ENCODE results near the gene NDUFA3.

The NDUFA3 gene

DNA sequence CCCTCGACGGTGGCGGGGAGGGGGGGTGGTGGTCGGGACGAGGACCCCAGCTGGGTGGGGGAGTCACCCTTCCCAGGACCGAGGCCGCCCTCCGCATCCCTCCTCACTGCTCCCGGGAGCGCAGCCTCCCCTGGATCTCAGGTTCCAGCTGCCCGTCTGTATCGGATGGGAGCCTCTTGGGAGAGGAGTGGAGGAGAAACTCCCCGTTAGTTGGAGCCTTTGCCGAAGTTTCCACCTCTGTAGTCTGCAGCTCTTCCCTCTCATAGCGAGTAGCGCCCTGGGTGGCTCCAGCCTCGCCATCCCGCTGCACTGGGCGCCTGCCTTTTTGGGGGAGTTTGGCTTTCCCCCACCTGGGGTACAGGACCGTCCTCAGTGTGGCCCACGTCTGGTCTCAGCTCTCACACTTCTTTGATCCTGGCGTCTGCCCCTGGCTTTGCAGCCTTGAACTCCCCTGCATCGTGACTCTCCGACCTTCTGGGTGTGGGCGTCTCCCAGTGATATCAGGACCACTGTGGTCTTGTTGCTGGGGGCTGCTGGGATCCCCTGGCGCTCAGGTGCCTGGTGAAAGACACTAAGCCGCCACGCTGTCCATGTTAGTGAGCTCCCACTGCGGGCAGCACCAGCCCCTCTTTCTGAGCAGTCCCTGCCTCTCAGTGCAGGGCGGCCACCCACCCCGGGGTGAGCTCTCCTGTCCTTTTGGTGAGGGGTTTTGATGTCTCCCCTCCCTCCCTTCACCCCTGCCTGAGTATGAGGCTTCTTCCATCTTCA is 36.0 kb downstream of the NDUFA3 start:
- peaks cover 2% of the 10 kb centered on the region for H3K4me1 ChIP-seq
- peaks cover 46% of the 10 kb centered on the region for H3K36me3 ChIP-seq (replicated peaks)
- no peaks in the 10 kb centered on the region for H3K27me3 ChIP-seq (ENCODE audit: low read depth)
- no peaks in the 10 kb centered on the region for H3K9me3 ChIP-seq
- no peak for DNase-seq (ENCODE audit: low spot score in 2 of 2)
- H3K4me3 ChIP-seq: peak overlapping the region; percentile 96
- in situ Hi-C loops (cut with MboI; ENCODE audit: low sequenced_read_pairs): no loop called here

GRCh38 chr19:54141356-54141755 is 38.7 kb downstream of the NDUFA3 start:
- Histone ChIP-seq H3K9me3 (no peaks in the 10 kb centered on the region), H3K4me3 (no peak overlapping the region), H3K27me3 (ENCODE audit: low read depth) (no peaks in the 10 kb centered on the region), H3K36me3 (replicated peaks) (peaks cover 72% of the 10 kb centered on the region), H3K4me1 (peaks cover under 1% of the 10 kb centered on the region; the same call in 1 of the 2 replicates)
- DNase-seq (ENCODE audit: low spot score in 2 of 2): no peak
- in situ Hi-C loops (cut with MboI; ENCODE audit: low sequenced_read_pairs): no loop called here

GRCh38 chr19:54142166-54142780 is 39.6 kb downstream of the NDUFA3 start:
- Histone ChIP-seq H3K9me3 (no peaks in the 10 kb centered on the region), H3K4me3 (no peak overlapping the region), H3K36me3 (replicated peaks) (peaks cover 82% of the 10 kb centered on the region), H3K27me3 (ENCODE audit: low read depth) (no peaks in the 10 kb centered on the region), H3K4me1 (no peaks in the 10 kb centered on the region)
- in situ Hi-C loops (cut with MboI; ENCODE audit: low sequenced_read_pairs): no loop called here
- DNase-seq (ENCODE audit: low spot score in 2 of 2): no peak

GRCh38 chr19:54145541-54146158 is 43.0 kb downstream of the NDUFA3 start:
- Histone ChIP-seq H3K27me3 (ENCODE audit: low read depth) (no peaks in the 10 kb centered on the region), H3K9me3 (no peaks in the 10 kb centered on the region), H3K36me3 (replicated peaks) (peaks cover 91% of the 10 kb centered on the region), H3K4me3 (no peak overlapping the region), H3K4me1 (no peaks in the 10 kb centered on the region)
- DNase-seq (ENCODE audit: low spot score in 2 of 2): no peak
- in situ Hi-C loops (cut with MboI; ENCODE audit: low sequenced_read_pairs): no loop called here

DNA sequence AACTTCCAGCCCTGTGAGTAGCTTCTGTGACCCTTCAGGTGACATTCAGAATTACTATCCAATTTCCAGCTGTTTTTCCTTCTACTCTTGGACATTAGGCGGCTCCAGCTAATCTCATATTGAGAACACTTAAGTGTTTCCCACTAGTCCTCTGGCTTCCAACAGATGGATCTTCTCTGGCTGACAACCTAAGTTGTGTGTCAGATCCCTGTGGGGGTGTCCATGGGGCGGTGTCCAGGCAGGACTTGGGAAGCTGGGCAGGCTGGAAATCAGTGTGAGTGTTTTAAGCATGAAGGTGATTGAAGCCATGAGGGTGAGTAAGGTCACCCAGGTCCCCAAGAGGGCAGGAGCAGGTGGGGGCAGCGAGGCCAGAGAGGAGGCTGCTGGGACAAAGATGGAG is 45.0 kb downstream of the NDUFA3 start:
- peaks cover 94% of the 10 kb centered on the region for H3K36me3 ChIP-seq (replicated peaks)
- no peaks in the 10 kb centered on the region for H3K4me1 ChIP-seq
- no peaks in the 10 kb centered on the region for H3K9me3 ChIP-seq
- no peaks in the 10 kb centered on the region for H3K27me3 ChIP-seq (ENCODE audit: low read depth)
- in situ Hi-C loops (cut with MboI; ENCODE audit: low sequenced_read_pairs): no loop called here
- no peak for DNase-seq (ENCODE audit: low spot score in 2 of 2)
- H3K4me3 ChIP-seq: no peak overlapping the region

DNA sequence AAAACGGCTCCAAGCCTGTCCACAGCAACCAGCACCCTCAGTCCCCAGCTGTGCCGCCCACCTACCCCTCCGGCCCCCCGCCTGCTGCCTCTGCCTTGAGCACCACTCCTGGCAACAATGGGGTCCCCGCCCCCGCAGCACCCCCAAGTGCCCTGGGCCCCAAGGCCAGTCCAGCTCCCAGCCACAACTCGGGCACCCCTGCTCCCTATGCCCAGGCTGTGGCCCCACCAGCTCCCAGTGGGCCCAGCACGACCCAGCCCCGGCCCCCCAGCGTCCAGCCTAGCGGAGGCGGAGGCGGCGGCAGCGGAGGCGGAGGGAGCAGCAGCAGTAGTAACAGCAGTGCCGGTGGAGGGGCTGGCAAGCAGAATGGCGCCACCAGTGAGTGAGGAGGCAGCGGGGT is 45.5 kb downstream of the NDUFA3 start:
- H3K4me1 ChIP-seq: no peaks in the 10 kb centered on the region
- H3K9me3 ChIP-seq: no peaks in the 10 kb centered on the region
- no peak overlapping the region for H3K4me3 ChIP-seq
- no peak for DNase-seq (ENCODE audit: low spot score in 2 of 2)
- no peaks in the 10 kb centered on the region for H3K27me3 ChIP-seq (ENCODE audit: low read depth)
- H3K36me3 ChIP-seq (replicated peaks): peaks cover 94% of the 10 kb centered on the region
- in situ Hi-C loops (cut with MboI; ENCODE audit: low sequenced_read_pairs): no loop called here

GRCh38 chr19:54149021-54149812 is 46.6 kb downstream of the NDUFA3 start:
- Histone ChIP-seq H3K36me3 (replicated peaks) (peaks cover 94% of the 10 kb centered on the region), H3K4me1 (no peaks in the 10 kb centered on the region), H3K4me3 (no peak overlapping the region), H3K27me3 (ENCODE audit: low read depth) (no peaks in the 10 kb centered on the region), H3K9me3 (no peaks in the 10 kb centered on the region)
- no peak for DNase-seq (ENCODE audit: low spot score in 2 of 2)
- in situ Hi-C loops (cut with MboI; ENCODE audit: low sequenced_read_pairs): no loop called here

GRCh38 chr19:54151362-54152035 is 48.8 kb downstream of the NDUFA3 start:
- no peaks in the 10 kb centered on the region for H3K9me3 ChIP-seq
- in situ Hi-C loops (cut with MboI; ENCODE audit: low sequenced_read_pairs): no loop called here
- no peaks in the 10 kb centered on the region for H3K27me3 ChIP-seq (ENCODE audit: low read depth)
- H3K4me3 ChIP-seq: no peak overlapping the region
- DNase-seq (ENCODE audit: low spot score in 2 of 2): no peak
- no peaks in the 10 kb centered on the region for H3K4me1 ChIP-seq
- H3K36me3 ChIP-seq (replicated peaks): peaks cover 93% of the 10 kb centered on the region

DNA sequence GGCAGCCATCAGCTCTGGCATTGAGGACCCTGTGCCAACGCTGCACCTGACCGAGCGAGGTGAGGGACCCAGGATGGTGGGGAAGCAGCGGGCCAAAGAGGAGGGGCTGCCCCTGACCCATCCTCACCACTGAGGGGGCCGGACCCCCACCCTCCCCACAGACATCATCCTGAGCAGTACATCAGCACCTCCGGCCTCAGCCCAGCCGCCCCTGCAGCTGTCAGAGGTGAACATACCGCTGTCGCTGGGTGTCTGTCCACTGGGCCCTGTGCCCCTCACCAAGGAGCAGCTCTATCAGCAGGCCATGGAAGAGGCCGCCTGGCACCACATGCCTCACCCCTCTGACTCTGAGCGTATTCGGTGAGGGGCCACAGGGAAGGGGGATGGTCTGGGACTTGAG is 49.6 kb downstream of the NDUFA3 start:
- Histone ChIP-seq H3K9me3 (no peaks in the 10 kb centered on the region), H3K27me3 (ENCODE audit: low read depth) (no peaks in the 10 kb centered on the region), H3K4me3 (no peak overlapping the region), H3K4me1 (no peaks in the 10 kb centered on the region), H3K36me3 (replicated peaks) (peaks cover 90% of the 10 kb centered on the region)
- no peak for DNase-seq (ENCODE audit: low spot score in 2 of 2)
- in situ Hi-C loops (cut with MboI; ENCODE audit: low sequenced_read_pairs): no loop called here

DNA sequence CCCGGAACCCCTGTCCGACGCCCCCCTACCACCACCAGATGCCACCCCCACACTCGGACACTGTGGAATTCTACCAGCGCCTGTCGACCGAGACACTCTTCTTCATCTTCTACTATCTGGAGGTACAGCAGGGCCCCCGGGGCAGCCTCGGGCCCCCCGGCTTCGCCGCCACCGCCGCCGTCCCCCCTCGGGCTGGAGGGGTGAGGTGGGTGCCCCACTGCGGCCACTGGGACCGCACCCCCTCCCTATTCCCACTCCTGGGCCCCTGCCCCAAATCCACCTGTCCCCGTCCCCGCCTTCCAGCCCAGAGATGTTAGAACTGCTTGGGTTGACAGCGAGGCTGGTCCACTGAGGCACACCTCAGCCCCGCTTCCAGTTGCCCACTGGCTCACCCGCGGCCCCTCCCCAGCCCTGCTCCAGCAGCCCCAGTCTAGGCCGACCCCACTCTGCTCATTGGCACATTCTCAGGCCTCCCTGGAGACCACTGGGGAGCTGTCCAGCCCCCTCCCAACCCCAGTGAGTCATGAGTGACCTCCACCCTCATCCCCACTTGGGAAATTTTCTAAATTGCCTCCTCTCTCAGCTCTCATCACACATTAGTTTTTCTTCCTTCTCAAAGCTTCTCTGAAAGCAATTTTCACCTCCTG is 50.3 kb downstream of the NDUFA3 start:
- H3K4me3 ChIP-seq: no peak overlapping the region
- H3K36me3 ChIP-seq (replicated peaks): peaks cover 91% of the 10 kb centered on the region
- in situ Hi-C loops (cut with MboI; ENCODE audit: low sequenced_read_pairs): no loop called here

GRCh38 chr19:54153731-54154326 is 51.2 kb downstream of the NDUFA3 start:
- in situ Hi-C loops (cut with MboI; ENCODE audit: low sequenced_read_pairs): no loop called here

More for the DNA sequence above, 50.3 kb downstream of the NDUFA3 start:
- no peaks in the 10 kb centered on the region for H3K9me3 ChIP-seq
- H3K4me1 ChIP-seq: no peaks in the 10 kb centered on the region
- DNase-seq (ENCODE audit: low spot score in 2 of 2): no peak
- H3K27me3 ChIP-seq (ENCODE audit: low read depth): no peaks in the 10 kb centered on the region

DNA sequence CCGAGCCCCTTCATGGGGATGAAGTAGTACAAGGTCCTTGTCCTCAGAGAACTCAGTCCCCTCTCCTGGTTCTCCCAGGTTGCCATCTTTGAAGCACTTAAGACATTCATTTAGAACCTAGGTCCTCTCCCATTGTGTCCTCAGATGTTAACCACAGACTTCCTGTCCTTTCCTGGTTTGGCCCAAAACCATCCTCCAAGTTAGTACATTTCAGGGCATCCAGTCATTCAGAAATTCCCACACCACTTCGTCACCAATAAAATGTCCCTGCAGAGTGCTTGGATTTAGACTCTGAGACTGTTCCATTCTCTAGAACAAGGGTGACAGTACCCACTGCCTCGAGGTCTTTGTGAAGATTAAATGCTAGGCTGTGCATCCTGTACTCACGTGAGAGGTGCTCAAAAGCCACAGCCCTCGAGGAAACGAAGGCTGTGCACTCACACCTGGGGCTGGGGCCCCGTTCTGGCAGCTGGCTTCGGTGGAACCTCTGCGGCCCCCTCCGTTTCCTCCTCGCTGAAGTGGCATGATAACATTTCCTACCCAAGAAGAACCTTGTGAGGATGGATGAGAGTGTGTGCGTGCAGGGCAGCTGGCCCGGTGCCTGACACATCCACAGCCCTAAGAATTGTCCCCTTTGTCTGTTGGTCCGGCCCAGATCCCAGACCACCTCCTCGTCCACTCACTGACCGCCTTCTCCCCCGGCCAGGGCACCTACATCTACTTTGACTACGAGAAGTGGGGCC is 52.1 kb downstream of the NDUFA3 start:
- DNase-seq (ENCODE audit: low spot score in 2 of 2): no peak
- peaks cover 79% of the 10 kb centered on the region for H3K36me3 ChIP-seq (replicated peaks)
- H3K9me3 ChIP-seq: no peaks in the 10 kb centered on the region
- H3K4me1 ChIP-seq: peaks cover 5% of the 10 kb centered on the region
- H3K4me3 ChIP-seq: no peak overlapping the region
- in situ Hi-C loops (cut with MboI; ENCODE audit: low sequenced_read_pairs): no loop called here
- H3K27me3 ChIP-seq (ENCODE audit: low read depth): no peaks in the 10 kb centered on the region

More at GRCh38 chr19:54153731-54154326, 51.2 kb downstream of the NDUFA3 start:
- peaks cover 89% of the 10 kb centered on the region for H3K36me3 ChIP-seq (replicated peaks)
- H3K27me3 ChIP-seq (ENCODE audit: low read depth): no peaks in the 10 kb centered on the region
- peaks cover 5% of the 10 kb centered on the region for H3K4me1 ChIP-seq
- H3K9me3 ChIP-seq: no peaks in the 10 kb centered on the region
- no peak for DNase-seq (ENCODE audit: low spot score in 2 of 2)
- no peak overlapping the region for H3K4me3 ChIP-seq
